Stimulated activated CD8-positive, alpha-beta memory T cell treated with anti-CD3 and anti-CD28 coated beads, Interleukin-15, amount 100 ng/mL, for 24 hours (primary cell): ENCODE results near the gene RRP7A.
"Not testable (repeated sequence)": the region's sequence is repeated elsewhere in the genome, so short reads cannot be mapped to it uniquely, and the experiment has no call there.

Source experiments
- DNase-seq: peaks from one replicate; pipeline ENCODE4 v3.0.0-alpha.2; 2020; ENCODE audit warnings: low read depth

Gene RRP7A

GRCh38 chr22:42536166-42536565 is 16.6 kb upstream of the RRP7A start:
- DNase-seq, result no peak

GRCh38 chr22:42535082-42535731 is 15.6 kb upstream of the RRP7A start:
- not testable (repeated sequence) for DNase-seq

GRCh38 chr22:42533638-42533977 is 14.0 kb upstream of the RRP7A start:
- no peak for DNase-seq

GRCh38 chr22:42531401-42532084 is 11.9 kb upstream of the RRP7A start:
- DNase-seq, result not testable (repeated sequence)

GRCh38 chr22:42529435-42529834 is 9.8 kb upstream of the RRP7A start:
- not testable (repeated sequence) for DNase-seq

GRCh38 chr22:42528591-42529307 is 9.2 kb upstream of the RRP7A start:
- no peak for DNase-seq

GRCh38 chr22:42522546-42522945 is 3.0 kb upstream of the RRP7A start:
- DNase-seq, result no peak

- no peak for DNase-seq
Observed at GRCh38 chr22:42521228-42521546, 1.6 kb upstream of the RRP7A start.

- DNase-seq, result not testable (repeated sequence)
Observed at GRCh38 chr22:42518638-42519524, 715 bp downstream of the RRP7A start.

- DNase-seq, result not testable (repeated sequence)
Observed at GRCh38 chr22:42517103-42517502, 2.5 kb downstream of the RRP7A start.

GRCh38 chr22:42515896-42516295 is 3.7 kb downstream of the RRP7A start:
- DNase-seq, result no peak

- DNase-seq, result not testable (repeated sequence)
Observed at GRCh38 chr22:42515304-42515703, 4.3 kb downstream of the RRP7A start.

- not testable (repeated sequence) for DNase-seq
Observed at GRCh38 chr22:42514331-42514730, 5.3 kb downstream of the RRP7A start.

GRCh38 chr22:42512273-42512990 is 7.2 kb downstream of the RRP7A start:
- not testable (repeated sequence) for DNase-seq

GRCh38 chr22:42511401-42511891 is 8.2 kb downstream of the RRP7A start:
- DNase-seq, result no peak

GRCh38 chr22:42509548-42509947 is 10.0 kb downstream of the RRP7A start:
- no peak for DNase-seq

- not testable (repeated sequence) for DNase-seq
Observed at GRCh38 chr22:42508975-42509364, 10.6 kb downstream of the RRP7A start.

- not testable (repeated sequence) for DNase-seq
Observed at GRCh38 chr22:42508327-42508974, 11.1 kb downstream of the RRP7A start.

GRCh38 chr22:42500836-42501179 is 18.8 kb downstream of the RRP7A start:
- DNase-seq, result no peak

- peak; percentile 65 for DNase-seq
Observed at GRCh38 chr22:42500161-42500835, 19.3 kb downstream of the RRP7A start.
